ENCODE results near the gene WDR36. TPM values are rescaled to one million over a fixed set of nuclear protein-coding genes. Genes with fewer than 3 reads are reported as not detected.

WDR36 gene
- polyA plus RNA-seq, 1 donor (not counting 4 experiments of a cell fraction or from before 2014, with no cell fraction given) = 37.8 TPM

DNA sequence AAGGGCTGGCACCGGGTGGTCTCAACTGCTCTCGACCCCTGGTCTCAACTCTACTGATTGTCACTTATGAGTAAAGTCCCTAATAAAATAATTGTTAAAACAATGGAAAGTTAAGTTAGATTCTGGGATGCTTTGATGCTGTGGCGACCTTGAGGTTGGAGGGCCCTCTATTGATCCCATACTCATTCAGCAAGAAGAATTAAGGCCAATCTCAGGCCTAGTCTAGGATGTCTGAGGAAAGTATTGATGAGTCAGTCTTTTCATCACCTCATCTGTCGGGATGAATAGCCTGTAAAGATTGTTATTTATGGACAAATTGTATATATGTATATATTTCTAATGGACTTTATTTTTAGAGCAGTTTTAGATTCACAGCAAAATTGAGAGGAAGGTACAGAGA lies 50.8 kb downstream of the WDR36 start:
- no peak for FAIRE-seq
- Histone ChIP-seq H3K4me3 (ENCODE audit: control insufficient read depth in 2 of 3, extremely low read depth in 1 of 3, insufficient read depth in 2 of 3, low read depth in 1 of 3, low read length in 3 of 3) (no peak overlapping the region), H2AFZ (ENCODE audit: control insufficient read depth, low read length) (no peak overlapping the region), H4K20me1 (ENCODE audit: control insufficient read depth, extremely low read depth, insufficient read depth, low read length) (no peaks in the 10 kb centered on the region), H3K36me3 (ENCODE audit: control insufficient read depth in 2 of 2, extremely low read depth in 1 of 2, insufficient read depth in 2 of 2, low read length in 2 of 2) (no peaks in the 10 kb centered on the region), H3K4me1 (ENCODE audit: control insufficient read depth, extremely low read depth, insufficient read depth, low read length) (peaks cover 21% of the 10 kb centered on the region), H3K79me2 (ENCODE audit: control insufficient read depth, insufficient read depth, low read length) (no peaks in the 10 kb centered on the region), H3K4me2 (ENCODE audit: control insufficient read depth, extremely low read depth, insufficient read depth, low read depth, low read length) (no peak overlapping the region), H3K27ac (ENCODE audit: control insufficient read depth, insufficient read depth, low read length) (no peak overlapping the region), H3K9me3 (ENCODE audit: control insufficient read depth, low read depth, low read length) (no peaks in the 10 kb centered on the region), H3K9ac (ENCODE audit: control insufficient read depth, extremely low read depth, insufficient read depth, low read length) (no peak overlapping the region), H3K9me1 (ENCODE audit: control insufficient read depth, extremely low read depth, insufficient read depth, low read length) (no peaks in the 10 kb centered on the region), H3K27me3 (ENCODE audit: control insufficient read depth, extremely low read depth, insufficient read depth, low read length) (no peaks in the 10 kb centered on the region)
- DNase-seq (ENCODE audit: low read depth, low spot score) = no peak
- TF ChIP-seq, protein P1, sequence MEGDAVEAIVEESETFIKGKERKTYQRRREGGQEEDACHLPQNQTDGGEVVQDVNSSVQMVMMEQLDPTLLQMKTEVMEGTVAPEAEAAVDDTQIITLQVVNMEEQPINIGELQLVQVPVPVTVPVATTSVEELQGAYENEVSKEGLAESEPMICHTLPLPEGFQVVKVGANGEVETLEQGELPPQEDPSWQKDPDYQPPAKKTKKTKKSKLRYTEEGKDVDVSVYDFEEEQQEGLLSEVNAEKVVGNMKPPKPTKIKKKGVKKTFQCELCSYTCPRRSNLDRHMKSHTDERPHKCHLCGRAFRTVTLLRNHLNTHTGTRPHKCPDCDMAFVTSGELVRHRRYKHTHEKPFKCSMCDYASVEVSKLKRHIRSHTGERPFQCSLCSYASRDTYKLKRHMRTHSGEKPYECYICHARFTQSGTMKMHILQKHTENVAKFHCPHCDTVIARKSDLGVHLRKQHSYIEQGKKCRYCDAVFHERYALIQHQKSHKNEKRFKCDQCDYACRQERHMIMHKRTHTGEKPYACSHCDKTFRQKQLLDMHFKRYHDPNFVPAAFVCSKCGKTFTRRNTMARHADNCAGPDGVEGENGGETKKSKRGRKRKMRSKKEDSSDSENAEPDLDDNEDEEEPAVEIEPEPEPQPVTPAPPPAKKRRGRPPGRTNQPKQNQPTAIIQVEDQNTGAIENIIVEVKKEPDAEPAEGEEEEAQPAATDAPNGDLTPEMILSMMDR (optimal IDR thresholded peaks at IDR 0.05 in 1 of 3, IDR thresholded peaks at IDR 0.05 in 1 of 3, conservative IDR thresholded peaks at IDR 0.05 in 1 of 3; ENCODE audit: extremely low read depth in 1 of 3, insufficient read depth in 2 of 3, low read length in 3 of 3) = peak in 1 of 3 experiments; percentile 34
- TF ChIP-seq EZH2 (IDR thresholded peaks at IDR 0.05; ENCODE audit: low read length) = no peak
- dilution Hi-C loops (cut with MboI; ENCODE audit: extremely low pct_ligation_motif_present, low sequenced_read_pairs) = no loop called here

DNA sequence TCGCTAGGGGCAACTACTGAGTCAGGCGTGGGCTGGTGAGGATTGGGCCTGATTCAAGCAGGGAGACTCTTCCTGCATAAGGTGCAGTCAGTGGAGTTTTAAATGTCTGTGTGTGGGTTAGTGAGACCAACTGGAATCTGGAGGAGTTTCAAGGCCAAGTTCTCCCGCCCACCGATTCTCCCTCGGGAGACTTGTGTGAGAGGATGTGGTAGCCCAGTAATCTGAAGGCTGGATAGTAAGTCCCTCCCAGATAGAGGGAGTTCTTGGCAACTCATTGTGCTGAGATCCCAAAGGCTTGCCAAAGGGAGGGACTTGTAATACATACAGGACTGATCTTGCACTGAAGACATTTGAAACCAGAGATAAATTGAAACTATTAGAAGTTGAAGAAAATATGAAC lies 51.8 kb downstream of the WDR36 start:
- peak overlapping the region; percentile 31 for H3K27ac ChIP-seq (ENCODE audit: control insufficient read depth, insufficient read depth, low read length)
- TF ChIP-seq EZH2 (IDR thresholded peaks at IDR 0.05; ENCODE audit: low read length) = no peak
- TF ChIP-seq, protein P1 (optimal IDR thresholded peaks at IDR 0.05 in 1 of 3, IDR thresholded peaks at IDR 0.05 in 1 of 3, conservative IDR thresholded peaks at IDR 0.05 in 1 of 3; ENCODE audit: extremely low read depth in 1 of 3, insufficient read depth in 2 of 3, low read length in 3 of 3) = no peak
- H3K4me3 ChIP-seq (ENCODE audit: control insufficient read depth in 2 of 3, extremely low read depth in 1 of 3, insufficient read depth in 2 of 3, low read depth in 1 of 3, low read length in 3 of 3) = peak overlapping the region in 1 of 3 experiments; percentile 14
- H2AFZ ChIP-seq (ENCODE audit: control insufficient read depth, low read length) = peak overlapping the region; percentile 70
- no peaks in the 10 kb centered on the region for H3K9me1 ChIP-seq (ENCODE audit: control insufficient read depth, extremely low read depth, insufficient read depth, low read length)
- H3K27me3 ChIP-seq (ENCODE audit: control insufficient read depth, extremely low read depth, insufficient read depth, low read length) = no peaks in the 10 kb centered on the region
- H3K36me3 ChIP-seq (ENCODE audit: control insufficient read depth in 2 of 2, extremely low read depth in 1 of 2, insufficient read depth in 2 of 2, low read length in 2 of 2) = no peaks in the 10 kb centered on the region
- no peaks in the 10 kb centered on the region for H3K9me3 ChIP-seq (ENCODE audit: control insufficient read depth, low read depth, low read length)
- H3K4me2 ChIP-seq (ENCODE audit: control insufficient read depth, extremely low read depth, insufficient read depth, low read depth, low read length) = peak overlapping the region; percentile 74
- H3K4me1 ChIP-seq (ENCODE audit: control insufficient read depth, extremely low read depth, insufficient read depth, low read length) = peaks cover 21% of the 10 kb centered on the region
- DNase-seq (ENCODE audit: low read depth, low spot score) = peak; percentile 55
- no peak overlapping the region for H3K9ac ChIP-seq (ENCODE audit: control insufficient read depth, extremely low read depth, insufficient read depth, low read length)
- FAIRE-seq = peak; percentile 98
- H4K20me1 ChIP-seq (ENCODE audit: control insufficient read depth, extremely low read depth, insufficient read depth, low read length) = no peaks in the 10 kb centered on the region
- dilution Hi-C loops (cut with MboI; ENCODE audit: extremely low pct_ligation_motif_present, low sequenced_read_pairs) = no loop called here
- no peaks in the 10 kb centered on the region for H3K79me2 ChIP-seq (ENCODE audit: control insufficient read depth, insufficient read depth, low read length)

Measured in keratinocyte (primary cell).